Activated CD8-positive, alpha-beta T cell treated with anti-CD3 and anti-CD28 coated beads for 36 hours (primary cell): ENCODE measurements around the gene SERINC4. TPM values are rescaled to one million over a fixed set of nuclear protein-coding genes. Genes with fewer than 3 reads are reported as not detected.

Experiments
- ATAC-seq: fragments of 200-7000 bp; cut with Tn5 transposase; one replicate; pipeline ENCODE4 v1.10.0; 2021; ENCODE audit warnings: mild to moderate bottlenecking, moderate library complexity
- CTCF ChIA-PET: fragments of 350-600 bp; sonication (Branson Sonifier 250); formaldehyde crosslinking; loops from one replicate; lab custom pipeline; 2021; ENCODE audit warnings: antibody characterized with exemption; lab: Charles Lee
- POLR2A ChIA-PET: fragments of 350-600 bp; sonication (Branson Sonifier 250); formaldehyde crosslinking; loops from one replicate; lab custom pipeline; 2021; ENCODE audit warnings: antibody characterized with exemption; lab: Charles Lee
- DNase-seq: peaks from one replicate; pipeline ENCODE4 v3.0.0-alpha.2; 2020
- H3K27ac Mint-ChIP-seq: one replicate; pipeline ENCODE4 v1.8.0; 2021; ENCODE audit warnings: mild to moderate bottlenecking, mixed read lengths
- H3K27me3 Mint-ChIP-seq: one replicate; pipeline ENCODE4 v1.8.0; 2021; ENCODE audit warnings: mixed read lengths
- H3K36me3 Mint-ChIP-seq: one replicate; pipeline ENCODE4 v1.8.0; 2021; ENCODE audit warnings: low read depth, mixed read lengths
- H3K4me1 Mint-ChIP-seq: one replicate; pipeline ENCODE4 v1.8.0; 2021; ENCODE audit warnings: low read depth, mixed read lengths
- H3K4me3 Mint-ChIP-seq: one replicate; pipeline ENCODE4 v1.8.0; 2021; ENCODE audit warnings: mild to moderate bottlenecking, moderate library complexity, mixed read lengths
- H3K9me3 Mint-ChIP-seq: one replicate; pipeline ENCODE4 v1.8.0; 2021; ENCODE audit warnings: mixed read lengths
- CTCF ChIP-seq: fragments of 200-600 bp; IDR thresholded peaks from one replicate; pipeline ENCODE4 v1.8.0; 2022; ENCODE audit warnings: antibody characterized with exemption, mild to moderate bottlenecking
- intact Hi-C: fragments of 100-400 bp; cut with micrococcal nuclease; formaldehyde crosslinking; loops from one replicate; pipeline ENCODE4 v1.10.0; 2022
- total RNA-seq, 2 experiments: library from RNA; stranded (reverse); gene quantifications; one replicate each; pipeline ENCODE4 v1.2.3, GENCODE V29; 2021

SERINC4 gene
- total RNA-seq, 2 experiments from 2014 or later, result 0.09 TPM; not detected in 1

DNA sequence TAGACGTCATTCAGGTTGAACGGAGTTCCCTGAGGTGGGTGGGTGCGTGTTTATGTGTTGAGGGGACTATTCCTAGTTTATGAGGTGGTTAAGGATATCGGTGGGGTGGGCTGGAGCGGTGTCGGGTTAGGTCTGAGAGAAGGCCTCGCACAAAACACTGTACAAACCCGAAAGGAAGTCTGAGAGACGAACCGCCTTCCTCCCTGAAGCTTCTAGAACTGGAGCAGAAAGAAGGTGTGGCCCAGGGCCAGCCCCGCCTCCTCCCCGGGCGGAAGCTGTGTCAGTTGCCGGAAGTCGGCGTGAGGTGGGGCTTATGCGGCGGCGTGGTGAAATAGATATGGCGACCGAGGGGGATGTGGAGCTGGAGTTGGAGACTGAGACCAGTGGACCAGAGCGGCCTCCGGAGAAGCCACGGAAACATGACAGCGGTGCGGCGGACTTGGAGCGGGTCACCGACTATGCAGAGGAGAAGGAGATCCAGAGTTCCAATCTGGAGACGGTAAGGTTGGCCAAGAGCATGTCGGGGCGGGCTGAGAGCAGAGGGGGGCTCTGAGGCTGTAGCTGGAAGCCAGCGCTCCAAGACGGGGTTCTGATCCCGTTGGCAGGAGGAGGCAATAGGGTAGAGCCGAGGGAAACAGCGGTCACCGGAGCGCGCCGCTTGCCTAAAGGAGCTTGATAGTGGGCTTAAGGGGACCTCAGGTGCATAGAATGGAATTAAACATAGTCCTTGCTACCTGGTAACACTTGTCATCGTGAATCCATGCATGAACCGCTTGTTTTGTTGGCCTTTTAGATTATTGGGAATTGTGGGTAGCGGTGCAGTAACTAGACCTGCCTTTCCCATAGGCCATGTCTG lies 494 bp upstream of the SERINC4 start, which contains the start of gene HYPK:
HYPK (plus strand) TSS at position 314 of the 856 bp plus-strand sequence; CDS start at position 338, 24 bp downstream.
- intact Hi-C loops, result no loop called here

DNA sequence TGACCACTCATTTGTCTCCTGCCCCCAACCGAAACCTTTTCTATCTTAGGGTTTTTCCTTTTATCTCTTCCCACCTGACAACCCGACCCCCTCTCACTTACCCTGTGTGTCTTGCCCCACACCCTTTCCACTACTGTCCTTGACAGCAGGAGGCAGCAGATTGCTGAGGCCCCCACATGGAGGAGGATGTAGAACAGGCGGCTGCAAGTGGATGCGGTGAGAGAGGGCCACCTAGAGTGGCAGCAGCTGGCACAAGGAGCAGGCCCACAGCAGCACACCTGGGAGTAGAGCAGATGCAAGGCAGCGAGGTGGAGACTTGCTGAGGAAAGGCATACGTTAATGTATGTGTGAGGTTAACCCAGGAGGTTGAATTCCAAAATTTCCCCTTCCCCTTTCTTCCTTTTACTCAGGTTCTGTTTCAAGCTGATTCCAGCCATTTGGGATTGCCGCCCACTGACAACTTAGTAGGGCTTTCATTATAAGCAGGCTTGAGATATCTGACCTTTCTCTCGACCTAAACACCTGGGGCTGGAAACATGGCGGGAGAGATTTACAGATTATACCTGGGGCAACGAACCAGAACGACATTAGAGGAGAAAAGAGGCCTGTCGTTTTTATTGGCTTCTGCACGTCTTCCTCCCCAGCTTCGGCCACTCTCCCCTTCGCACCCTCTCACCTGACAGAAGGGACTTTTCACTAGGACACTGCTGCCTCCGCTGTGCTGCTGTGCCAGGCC lies 643 bp downstream of the SERINC4 start:
- H3K4me3 Mint-ChIP-seq, result no peak overlapping the region
- DNase-seq (no peak), ATAC-seq (no peak)
- H3K4me1 Mint-ChIP-seq, result peaks cover 55% of the 10 kb centered on the region
- peaks cover 3% of the 10 kb centered on the region for H3K9me3 Mint-ChIP-seq
- POLR2A ChIA-PET, result interaction anchor here (1.2 to 4.6 kb wide), 8 partner anchors 7 to 52 kb away, joined by 3 to 37 read pairs (median 8); partner anchors contain the start of genes ELL3, MFAP1, SERF2 and WDR76
- H3K27ac Mint-ChIP-seq, result peak overlapping the region; percentile 99
- no peaks in the 10 kb centered on the region for H3K27me3 Mint-ChIP-seq
- intact Hi-C loops, result no loop called here
- no peak for TF ChIP-seq CTCF
- CTCF ChIA-PET, result interaction anchor here (1.3 to 2.4 kb wide), 2 partner anchors 22 to 29 kb away, joined by 4 to 15 read pairs; partner anchors contain the start of gene ELL3
- H3K36me3 Mint-ChIP-seq, result peaks cover 69% of the 10 kb centered on the region

More for the DNA sequence above, 494 bp upstream of the SERINC4 start, which contains the start of gene HYPK:
- POLR2A ChIA-PET, result interaction anchor here (1.0 to 4.6 kb wide), 13 partner anchors 8 to 54 kb away, joined by 3 to 37 read pairs (median 4); partner anchors contain the start of genes ELL3, MFAP1, SERF2 and WDR76
- Mint-ChIP-seq H3K36me3 (peaks cover 65% of the 10 kb centered on the region), H3K4me1 (peaks cover 43% of the 10 kb centered on the region), H3K27me3 (no peaks in the 10 kb centered on the region), H3K9me3 (peaks cover 3% of the 10 kb centered on the region), H3K4me3 (peak within 1 kb of the TSS; percentile 93), H3K27ac (peak within 1 kb of the TSS; percentile 99)
- ATAC-seq (peak; percentile 98), DNase-seq (peak; percentile 95)
- TF ChIP-seq CTCF, result no peak
- CTCF ChIA-PET, result interaction anchor here (1.3 to 2.4 kb wide), 2 partner anchors 23 to 30 kb away, joined by 4 to 15 read pairs; partner anchors contain the start of gene ELL3

- ChIA-PET CTCF (interaction anchor here (1.7 to 1.9 kb wide), 2 partner anchors 20 to 26 kb away, joined by 5 read pairs; partner anchors contain the start of gene ELL3), POLR2A (interaction anchor here (0.6 to 2.6 kb wide), 6 partner anchors 8 to 51 kb away, joined by 3 to 11 read pairs (median 3); partner anchors contain the start of genes ELL3, MFAP1, PDIA3 and WDR76)
- ATAC-seq, result no peak
- no peak for TF ChIP-seq CTCF
- Mint-ChIP-seq H3K36me3 (peaks cover 80% of the 10 kb centered on the region), H3K9me3 (peaks cover 3% of the 10 kb centered on the region), H3K4me3 (no peak overlapping the region), H3K27me3 (no peaks in the 10 kb centered on the region), H3K27ac (peak overlapping the region; percentile 41), H3K4me1 (peaks cover 62% of the 10 kb centered on the region)
- intact Hi-C loops, result no loop called here
- DNase-seq, result no peak
Measured at GRCh38 chr15:43796566-43796965, 3.5 kb downstream of the SERINC4 start.

GRCh38 chr15:43795997-43796396 lies 4.0 kb downstream of the SERINC4 start:
- Mint-ChIP-seq H3K27ac (peak overlapping the region; percentile 36), H3K27me3 (no peaks in the 10 kb centered on the region), H3K9me3 (peaks cover 3% of the 10 kb centered on the region), H3K4me1 (peaks cover 62% of the 10 kb centered on the region), H3K36me3 (peaks cover 75% of the 10 kb centered on the region), H3K4me3 (no peak overlapping the region)
- DNase-seq, result no peak
- ChIA-PET CTCF (interaction anchor here (1.0 to 1.9 kb wide), 4 partner anchors 9 to 26 kb away, joined by 3 to 5 read pairs (median 4); partner anchors contain the start of gene ELL3), POLR2A (interaction anchor here (0.8 to 2.6 kb wide), 4 partner anchors 9 to 50 kb away, joined by 3 to 11 read pairs (median 4); partner anchors contain the start of genes ELL3, MFAP1 and PDIA3)
- intact Hi-C loops, result no loop called here
- no peak for TF ChIP-seq CTCF
- ATAC-seq, result no peak
